GM12864 (cell line): ENCODE data around the gene OPCML.

Experiments
- DNase-seq: peaks from one replicate; pipeline ENCODE4 v3.0.0-alpha.2; 2011; ENCODE audit warnings: low read depth
- H3K4me3 ChIP-seq: 2 replicates; pipeline ENCODE4 v1.5.1; 2011; ENCODE audit warnings: mild to moderate bottlenecking, low read depth, low read length, control low read depth
- CTCF ChIP-seq: IDR thresholded peaks from 2 replicates; pipeline ENCODE4 v1.5.1; 2011; ENCODE audit warnings: low read depth, mild to moderate bottlenecking, moderate library complexity, low read length, control low read depth, inconsistent platforms; ENCODE audit errors: missing control alignments

The OPCML gene

GRCh38 chr11:133147625-133148024 lies 384.7 kb downstream of the OPCML start:
- no peak for TF ChIP-seq CTCF
- no peak overlapping the region for H3K4me3 ChIP-seq
- no peak for DNase-seq

- TF ChIP-seq CTCF: no peak
- H3K4me3 ChIP-seq: no peak overlapping the region
- DNase-seq: no peak
Measured at GRCh38 chr11:133146697-133147306, 385.5 kb downstream of the OPCML start.

GRCh38 chr11:133137939-133138338 lies 394.4 kb downstream of the OPCML start:
- no peak for DNase-seq
- TF ChIP-seq CTCF: no peak
- H3K4me3 ChIP-seq: no peak overlapping the region

- no peak for DNase-seq
- no peak for TF ChIP-seq CTCF
- H3K4me3 ChIP-seq: no peak overlapping the region
Measured at GRCh38 chr11:133137270-133137669, 395.0 kb downstream of the OPCML start.

- no peak for DNase-seq
- no peak for TF ChIP-seq CTCF
Measured at GRCh38 chr11:133136376-133136775, 395.9 kb downstream of the OPCML start.

GRCh38 chr11:133134314-133135173 lies 397.8 kb downstream of the OPCML start:
- no peak overlapping the region for H3K4me3 ChIP-seq
- TF ChIP-seq CTCF: peak; percentile 95
- peak; percentile 8 for DNase-seq

More at GRCh38 chr11:133136376-133136775, 395.9 kb downstream of the OPCML start:
- no peak overlapping the region for H3K4me3 ChIP-seq
